Parathyroid adenoma (tissue), 2 donors: Measurements from ENCODE around the gene OGDH.

ENCODE experiments used
- H2AFZ ChIP-seq: fragments of 300-600 bp; sonication (generic); one replicate; pipeline ENCODE4 v1.7.0; 2017; ENCODE audit warnings: antibody characterized with exemption, mild to moderate bottlenecking
- H3K27ac ChIP-seq: fragments of 300-600 bp; sonication (generic); one replicate; pipeline ENCODE4 v1.7.0; 2017
- H3K27me3 ChIP-seq: fragments of 300-600 bp; sonication (generic); one replicate; pipeline ENCODE4 v1.7.0; 2017; ENCODE audit warnings: low read length; ENCODE audit not compliant: control insufficient read depth, insufficient read depth
- H3K36me3 ChIP-seq: fragments of 300-600 bp; sonication (generic); one replicate; pipeline ENCODE4 v1.7.0; 2017; ENCODE audit warnings: low read length; ENCODE audit not compliant: control insufficient read depth, insufficient read depth
- H3K4me1 ChIP-seq: fragments of 300-600 bp; sonication (generic); one replicate; pipeline ENCODE4 v1.7.0; 2017; ENCODE audit warnings: control low read depth
- H3K4me2 ChIP-seq: fragments of 300-600 bp; sonication (generic); one replicate; pipeline ENCODE4 v1.7.0; 2017; ENCODE audit warnings: low read length
- H3K4me3 ChIP-seq: fragments of 300-600 bp; sonication (generic); one replicate; pipeline ENCODE4 v1.7.0; 2017; ENCODE audit warnings: low read depth, low read length
- H3K79me2 ChIP-seq: fragments of 300-600 bp; sonication (generic); one replicate; pipeline ENCODE4 v1.7.0; 2017; ENCODE audit warnings: control low read depth
- H3K9ac ChIP-seq: fragments of 300-600 bp; sonication (generic); one replicate; pipeline ENCODE4 v1.7.0; 2017; ENCODE audit warnings: mild to moderate bottlenecking
- H3K9me3 ChIP-seq: fragments of 300-600 bp; sonication (generic); one replicate; pipeline ENCODE4 v1.7.0; 2017; ENCODE audit warnings: low read length; ENCODE audit not compliant: control insufficient read depth
- TF ChIP-seq, protein P1 (sequence below): fragments of 300-600 bp; sonication (generic); IDR thresholded peaks from one replicate; pipeline ENCODE4 v1.7.0; 2017; ENCODE audit warnings: antibody characterized with exemption, mild to moderate bottlenecking
- donor health status: primary hyperparathyroidism.

OGDH gene

DNA sequence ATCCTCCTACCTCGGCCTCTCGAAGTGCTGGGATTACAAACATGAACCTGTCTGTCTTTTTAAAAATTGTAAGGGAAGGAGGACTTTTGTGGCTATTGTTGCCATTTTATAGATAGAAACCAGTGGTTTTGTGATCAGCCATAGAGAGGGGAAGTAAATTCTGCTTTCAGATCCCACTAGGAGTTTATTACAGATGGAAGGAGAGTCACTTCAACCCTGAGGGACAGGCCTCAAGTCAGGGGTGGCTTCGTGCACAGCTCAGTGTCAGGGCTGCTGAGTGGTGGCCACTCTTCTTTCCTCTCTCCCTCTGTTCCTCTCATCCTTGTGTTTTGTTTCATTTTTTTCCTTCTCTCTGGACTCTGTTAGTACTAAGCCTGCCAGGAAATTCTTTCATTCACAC is 60.8 kb downstream of the OGDH start:
- no peak overlapping the region for H3K27ac ChIP-seq
- H3K36me3 ChIP-seq: no peaks in the 10 kb centered on the region
- no peaks in the 10 kb centered on the region for H3K27me3 ChIP-seq
- H3K4me3 ChIP-seq: no peak overlapping the region
- peaks cover 16% of the 10 kb centered on the region for H3K4me1 ChIP-seq
- H3K9ac ChIP-seq: no peak overlapping the region
- no peak overlapping the region for H2AFZ ChIP-seq
- no peaks in the 10 kb centered on the region for H3K9me3 ChIP-seq
- H3K4me2 ChIP-seq: no peak overlapping the region
- H3K79me2 ChIP-seq: peaks cover 30% of the 10 kb centered on the region
- TF ChIP-seq, protein P1, sequence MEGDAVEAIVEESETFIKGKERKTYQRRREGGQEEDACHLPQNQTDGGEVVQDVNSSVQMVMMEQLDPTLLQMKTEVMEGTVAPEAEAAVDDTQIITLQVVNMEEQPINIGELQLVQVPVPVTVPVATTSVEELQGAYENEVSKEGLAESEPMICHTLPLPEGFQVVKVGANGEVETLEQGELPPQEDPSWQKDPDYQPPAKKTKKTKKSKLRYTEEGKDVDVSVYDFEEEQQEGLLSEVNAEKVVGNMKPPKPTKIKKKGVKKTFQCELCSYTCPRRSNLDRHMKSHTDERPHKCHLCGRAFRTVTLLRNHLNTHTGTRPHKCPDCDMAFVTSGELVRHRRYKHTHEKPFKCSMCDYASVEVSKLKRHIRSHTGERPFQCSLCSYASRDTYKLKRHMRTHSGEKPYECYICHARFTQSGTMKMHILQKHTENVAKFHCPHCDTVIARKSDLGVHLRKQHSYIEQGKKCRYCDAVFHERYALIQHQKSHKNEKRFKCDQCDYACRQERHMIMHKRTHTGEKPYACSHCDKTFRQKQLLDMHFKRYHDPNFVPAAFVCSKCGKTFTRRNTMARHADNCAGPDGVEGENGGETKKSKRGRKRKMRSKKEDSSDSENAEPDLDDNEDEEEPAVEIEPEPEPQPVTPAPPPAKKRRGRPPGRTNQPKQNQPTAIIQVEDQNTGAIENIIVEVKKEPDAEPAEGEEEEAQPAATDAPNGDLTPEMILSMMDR: no peak

DNA sequence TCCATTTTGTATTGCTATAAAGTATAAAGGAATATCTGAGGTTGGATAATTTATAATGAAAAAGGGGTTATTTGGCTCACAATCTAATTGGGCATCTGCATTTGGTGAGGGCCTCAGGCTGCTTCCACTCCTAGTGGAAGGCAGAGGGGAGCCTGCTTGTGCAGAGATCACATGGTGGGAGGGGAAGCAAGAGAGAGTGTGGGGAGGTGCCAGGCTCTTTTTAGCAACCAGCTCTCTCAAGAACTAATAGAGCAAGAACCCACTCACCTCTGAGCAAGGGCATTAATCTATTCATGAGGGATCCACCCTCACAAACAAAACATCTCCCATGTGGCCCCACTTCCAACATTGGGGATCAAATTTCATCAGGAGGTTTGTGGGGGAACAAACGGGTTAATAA is 64.6 kb downstream of the OGDH start:
- H3K4me3 ChIP-seq: no peak overlapping the region
- TF ChIP-seq, protein P1: no peak
- H3K9me3 ChIP-seq: no peaks in the 10 kb centered on the region
- H3K9ac ChIP-seq: no peak overlapping the region
- no peaks in the 10 kb centered on the region for H3K36me3 ChIP-seq
- H2AFZ ChIP-seq: no peak overlapping the region
- H3K4me2 ChIP-seq: no peak overlapping the region
- no peak overlapping the region for H3K27ac ChIP-seq
- H3K27me3 ChIP-seq: no peaks in the 10 kb centered on the region
- H3K79me2 ChIP-seq: peaks cover 12% of the 10 kb centered on the region
- peaks cover 3% of the 10 kb centered on the region for H3K4me1 ChIP-seq

DNA sequence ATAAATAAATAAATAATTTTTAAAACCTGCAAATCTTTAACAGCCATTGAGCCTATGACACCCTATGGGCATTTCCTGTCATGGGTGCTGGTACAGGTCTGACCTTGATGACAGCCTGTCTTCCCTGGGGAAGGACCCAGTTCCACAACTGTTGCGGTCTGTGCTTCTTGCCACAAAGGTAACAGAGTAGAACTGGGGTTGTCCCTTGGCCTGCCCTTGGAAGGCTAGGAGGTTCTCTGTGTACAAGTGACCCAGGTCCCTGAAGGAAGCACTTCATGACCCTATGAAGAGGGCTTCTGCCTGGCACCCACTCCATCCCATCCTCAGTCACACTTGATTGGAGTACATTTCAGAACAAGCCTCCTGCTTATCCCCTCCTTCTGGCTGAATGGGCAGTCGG is 66.9 kb downstream of the OGDH start:
- peaks cover 5% of the 10 kb centered on the region for H3K4me1 ChIP-seq
- no peaks in the 10 kb centered on the region for H3K9me3 ChIP-seq
- H3K4me2 ChIP-seq: no peak overlapping the region
- no peak overlapping the region for H2AFZ ChIP-seq
- H3K36me3 ChIP-seq: no peaks in the 10 kb centered on the region
- TF ChIP-seq, protein P1: no peak
- H3K27ac ChIP-seq: no peak overlapping the region
- H3K27me3 ChIP-seq: no peaks in the 10 kb centered on the region
- H3K4me3 ChIP-seq: no peak overlapping the region
- H3K9ac ChIP-seq: no peak overlapping the region
- H3K79me2 ChIP-seq: peaks cover 12% of the 10 kb centered on the region

DNA sequence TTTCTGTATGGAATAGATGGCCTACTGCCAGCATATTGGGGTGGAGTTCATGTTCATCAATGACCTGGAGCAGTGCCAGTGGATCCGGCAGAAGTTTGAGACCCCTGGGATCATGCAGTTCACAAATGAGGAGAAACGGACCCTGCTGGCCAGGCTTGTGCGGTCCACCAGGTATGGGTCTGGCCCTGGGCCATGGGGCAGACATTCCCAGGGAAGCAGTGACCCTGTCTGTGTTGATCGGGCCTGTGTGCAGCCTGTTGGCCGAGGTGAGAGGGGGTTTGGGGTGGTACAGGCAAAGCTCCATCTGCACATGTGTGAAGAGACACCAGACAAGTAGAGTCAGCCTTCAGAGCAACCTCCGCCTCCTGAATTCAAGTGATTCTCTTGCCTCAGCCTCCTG is 67.3 kb downstream of the OGDH start:
- Histone ChIP-seq H3K4me1 (peaks cover 9% of the 10 kb centered on the region), H3K4me2 (no peak overlapping the region), H2AFZ (no peak overlapping the region), H3K27ac (no peak overlapping the region), H3K79me2 (peaks cover 11% of the 10 kb centered on the region), H3K36me3 (no peaks in the 10 kb centered on the region), H3K4me3 (no peak overlapping the region), H3K9me3 (no peaks in the 10 kb centered on the region), H3K27me3 (no peaks in the 10 kb centered on the region), H3K9ac (no peak overlapping the region)
- TF ChIP-seq, protein P1: no peak

DNA sequence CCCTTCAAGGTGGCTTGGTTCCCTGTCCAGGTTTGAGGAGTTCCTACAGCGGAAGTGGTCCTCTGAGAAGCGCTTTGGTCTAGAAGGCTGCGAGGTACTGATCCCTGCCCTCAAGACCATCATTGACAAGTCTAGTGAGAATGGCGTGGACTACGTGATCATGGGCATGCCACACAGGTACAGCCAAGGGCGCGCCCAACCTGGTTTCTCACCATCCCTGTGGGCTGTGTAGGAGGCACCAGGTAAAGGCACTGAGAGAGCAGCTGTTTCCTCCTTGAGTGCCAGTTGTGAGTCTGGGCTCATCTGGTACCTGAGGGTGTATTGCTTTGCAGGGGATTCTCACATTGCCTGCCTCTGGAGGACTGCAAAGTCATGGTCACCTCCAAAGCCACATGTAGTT is 68.0 kb downstream of the OGDH start:
- H3K36me3 ChIP-seq: no peaks in the 10 kb centered on the region

More for the DNA sequence above, 68.0 kb downstream of the OGDH start:
- Histone ChIP-seq H3K27me3 (no peaks in the 10 kb centered on the region), H3K9ac (no peak overlapping the region), H3K4me2 (no peak overlapping the region), H2AFZ (no peak overlapping the region), H3K4me3 (no peak overlapping the region), H3K4me1 (peaks cover 15% of the 10 kb centered on the region), H3K9me3 (no peaks in the 10 kb centered on the region), H3K27ac (no peak overlapping the region), H3K79me2 (peaks cover 7% of the 10 kb centered on the region)
- TF ChIP-seq, protein P1: no peak
